Measurements from ENCODE around the gene EGFLAM.

Gene EGFLAM

GRCh38 chr5:38258319-38259061, at the start of gene EGFLAM:
Gene EGFLAM, plus strand, starts transcription at chr5:38258559. Its CDS starts 196 bp downstream, at chr5:38258755.
- DNase-seq (ENCODE audit: low read depth in 2 of 2), result no peak

- DNase-seq (ENCODE audit: low read depth in 2 of 2), result no peak
Measured at GRCh38 chr5:38208782-38209378, 49.5 kb upstream of the EGFLAM start.

GRCh38 chr5:38210676-38211353, 47.5 kb upstream of the EGFLAM start:
- no peak for DNase-seq (ENCODE audit: low read depth in 2 of 2)

GRCh38 chr5:38211354-38211710, 47.0 kb upstream of the EGFLAM start:
- DNase-seq (ENCODE audit: low read depth in 2 of 2), result no peak

- DNase-seq (ENCODE audit: low read depth in 2 of 2), result no peak
Measured at GRCh38 chr5:38212307-38212706, 46.1 kb upstream of the EGFLAM start.

- DNase-seq (ENCODE audit: low read depth in 2 of 2), result no peak
Measured at GRCh38 chr5:38226091-38226490, 32.3 kb upstream of the EGFLAM start.

GRCh38 chr5:38228914-38229313, 29.4 kb upstream of the EGFLAM start:
- DNase-seq (ENCODE audit: low read depth in 2 of 2), result no peak

GRCh38 chr5:38234737-38235136, 23.6 kb upstream of the EGFLAM start:
- no peak for DNase-seq (ENCODE audit: low read depth in 2 of 2)

GRCh38 chr5:38237681-38238080, 20.7 kb upstream of the EGFLAM start:
- no peak for DNase-seq (ENCODE audit: low read depth in 2 of 2)

GRCh38 chr5:38240212-38240611, 18.1 kb upstream of the EGFLAM start:
- no peak for DNase-seq (ENCODE audit: low read depth in 2 of 2)

GRCh38 chr5:38241655-38242054, 16.7 kb upstream of the EGFLAM start:
- no peak for DNase-seq (ENCODE audit: low read depth in 2 of 2)

- DNase-seq (ENCODE audit: low read depth in 2 of 2), result no peak
Measured at GRCh38 chr5:38245307-38245706, 13.1 kb upstream of the EGFLAM start.

- DNase-seq (ENCODE audit: low read depth in 2 of 2), result no peak
Measured at GRCh38 chr5:38249301-38249700, 9.1 kb upstream of the EGFLAM start.

- no peak for DNase-seq (ENCODE audit: low read depth in 2 of 2)
Measured at GRCh38 chr5:38249812-38250211, 8.5 kb upstream of the EGFLAM start.

- DNase-seq (ENCODE audit: low read depth in 2 of 2), result no peak
Measured at GRCh38 chr5:38250763-38251448, 7.5 kb upstream of the EGFLAM start.

- DNase-seq (ENCODE audit: low read depth in 2 of 2), result no peak
Measured at GRCh38 chr5:38253759-38254158, 4.6 kb upstream of the EGFLAM start.

GRCh38 chr5:38257308-38258041, 884 bp upstream of the EGFLAM start:
- no peak for DNase-seq (ENCODE audit: low read depth in 2 of 2)

GRCh38 chr5:38258042-38258318, 379 bp upstream of the EGFLAM start:
- DNase-seq (ENCODE audit: low read depth in 2 of 2), result no peak

GRCh38 chr5:38259062-38259808, 876 bp downstream of the EGFLAM start:
- DNase-seq (ENCODE audit: low read depth in 2 of 2), result no peak

- DNase-seq (ENCODE audit: low read depth in 2 of 2), result no peak
Measured at GRCh38 chr5:38259809-38260160, 1.4 kb downstream of the EGFLAM start.

- DNase-seq (ENCODE audit: low read depth in 2 of 2), result no peak
Measured at GRCh38 chr5:38263983-38264382, 5.6 kb downstream of the EGFLAM start.

Data from activated CD8-positive, alpha-beta memory T cell treated with anti-CD3 and anti-CD28 coated beads for 4 hours (primary cell).